Measurements from ENCODE around the gene GADL1. TPM values are rescaled to one million over a fixed set of nuclear protein-coding genes. Genes with fewer than 3 reads are reported as not detected.

The GADL1 gene
- total and polyA plus RNA-seq, 7 experiments from 2014 or later, result not detected

DNA sequence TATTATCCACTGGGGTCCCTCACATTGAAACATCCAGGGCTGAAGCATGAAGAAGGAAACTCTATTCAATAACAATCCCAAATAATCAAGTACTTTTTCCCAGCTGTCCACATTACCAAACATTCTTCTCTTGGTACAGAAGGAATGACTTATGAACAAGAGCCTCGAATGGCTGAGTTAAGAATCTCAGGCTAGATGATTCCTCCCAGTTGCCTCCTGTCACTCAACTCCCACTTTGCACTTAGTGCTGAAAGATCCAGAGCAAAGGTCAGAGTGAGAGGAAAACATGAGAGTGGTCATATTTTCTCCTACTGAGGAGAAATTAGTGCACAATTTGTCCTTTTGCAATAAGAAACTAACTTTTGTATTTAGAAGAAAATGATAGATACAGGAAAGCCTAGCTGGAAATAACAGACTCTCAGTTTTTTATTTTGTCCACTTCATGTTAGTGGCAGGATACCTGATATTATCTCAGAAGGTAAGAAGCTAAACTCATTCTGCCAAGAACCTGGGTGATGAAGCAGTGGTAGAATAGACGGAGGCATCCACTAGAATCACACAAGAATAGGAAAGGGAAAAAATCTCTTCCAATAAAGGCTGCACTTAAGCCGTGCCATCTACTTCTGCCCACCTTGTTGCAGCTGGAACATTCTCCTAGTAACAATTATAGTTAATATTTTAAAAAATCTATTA, 46.2 kb downstream of the GADL1 start:
- intact Hi-C loops (cut with micrococcal nuclease), result no loop called here
- peaks cover 0 to 2% (median 0%) of the 10 kb centered on the region in 11 donors for H3K9me3 Mint-ChIP-seq
- ATAC-seq (no peak), DNase-seq (no peak)
- POLR2A ChIA-PET, result no interaction called here
- H3K36me3 Mint-ChIP-seq, result peaks cover 0 to 3% (median 0%) of the 10 kb centered on the region in 5 donors
- H3K27ac Mint-ChIP-seq, result no peak overlapping the region
- no peaks in the 10 kb centered on the region for H3K36me3 ChIP-seq (ENCODE audit: control insufficient read depth in 2 of 3, insufficient read depth in 3 of 3, low read length in 3 of 3)
- H3K27ac ChIP-seq (ENCODE audit: low read depth, low read length), result no peak overlapping the region
- peaks cover 0 to 13% (median 0%) of the 10 kb centered on the region in 7 donors for H3K4me1 Mint-ChIP-seq
- H3K27me3 Mint-ChIP-seq, result peaks cover 0 to 5% (median 0%) of the 10 kb centered on the region in 5 donors
- H3K27me3 ChIP-seq (ENCODE audit: control insufficient read depth in 2 of 2, insufficient read depth in 2 of 2, low read length in 2 of 2), result peaks cover 0 to 2% of the 10 kb centered on the region in 2 donors
- no peaks in the 10 kb centered on the region for H3K4me1 ChIP-seq (ENCODE audit: control insufficient read depth in 2 of 2, insufficient read depth in 2 of 2, low read length in 2 of 2)
- no peak overlapping the region for H3K4me3 Mint-ChIP-seq
- CTCF ChIA-PET, result interaction anchor here (0.5 kb wide), 1 partner anchor 727 kb away, joined by 3 read pairs; no protein-coding TSS in a partner anchor
- H3K9me3 ChIP-seq (ENCODE audit: control insufficient read depth in 2 of 3, low read length in 3 of 3), result no peaks in the 10 kb centered on the region
- H3K4me3 ChIP-seq (ENCODE audit: low read length), result no peak overlapping the region

DNA sequence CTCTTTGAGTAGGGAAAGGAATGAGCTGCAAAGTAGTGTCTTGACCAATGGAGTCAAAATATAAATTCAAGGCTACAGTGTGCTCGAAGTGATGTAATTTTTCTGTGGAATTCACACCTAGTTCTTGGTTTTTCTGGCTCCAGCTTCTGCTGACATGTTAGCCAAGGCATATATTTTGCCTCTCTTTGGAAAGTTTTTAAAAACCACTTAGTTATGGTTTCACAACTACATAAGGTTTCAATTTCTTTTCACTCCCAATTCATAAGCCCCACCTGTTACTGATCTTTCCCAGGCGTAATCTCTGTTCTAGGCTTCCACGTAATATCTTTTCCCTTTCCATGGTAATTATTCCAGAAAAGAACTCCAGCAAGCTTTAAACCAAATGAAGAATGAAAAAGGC, 46.9 kb downstream of the GADL1 start:
- no peaks in the 10 kb centered on the region for H3K4me1 ChIP-seq (ENCODE audit: control insufficient read depth in 2 of 2, insufficient read depth in 2 of 2, low read length in 2 of 2)
- peaks cover 0 to 2% (median 0%) of the 10 kb centered on the region in 11 donors for H3K9me3 Mint-ChIP-seq

DNA sequence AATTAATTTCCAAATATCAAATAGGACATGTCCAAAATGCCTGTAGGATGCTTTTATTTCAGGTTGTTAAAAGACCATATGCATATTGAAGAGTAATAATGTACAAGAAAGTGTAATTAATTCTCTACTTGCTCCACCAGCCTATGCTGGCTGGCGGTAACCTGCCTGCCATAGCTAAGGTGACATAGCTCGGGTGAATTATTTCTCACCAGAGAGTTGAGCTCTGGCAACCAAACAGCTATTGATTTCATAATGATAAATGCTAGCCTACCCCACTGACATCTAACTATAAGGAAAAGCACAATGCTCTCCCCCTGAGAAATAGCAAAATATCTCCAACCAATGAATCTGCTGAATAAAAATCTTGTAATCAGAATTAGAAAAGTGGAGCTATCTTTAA, 48.9 kb downstream of the GADL1 start:
- H3K27ac ChIP-seq (ENCODE audit: low read depth, low read length), result no peak overlapping the region
- DNase-seq (no peak), ATAC-seq (no peak)
- H3K9me3 ChIP-seq (ENCODE audit: control insufficient read depth in 2 of 3, low read length in 3 of 3), result no peaks in the 10 kb centered on the region
- Mint-ChIP-seq H3K36me3 (no peaks in the 10 kb centered on the region), H3K9me3 (no peaks in the 10 kb centered on the region), H3K4me3 (no peak overlapping the region), H3K27ac (no peak overlapping the region), H3K4me1 (peaks cover 0 to 19% (median 0%) of the 10 kb centered on the region in 7 donors), H3K27me3 (peaks cover 0 to 9% (median 0%) of the 10 kb centered on the region in 5 donors)
- peaks cover 0 to 4% of the 10 kb centered on the region in 2 donors for H3K27me3 ChIP-seq (ENCODE audit: control insufficient read depth in 2 of 2, insufficient read depth in 2 of 2, low read length in 2 of 2)
- ChIA-PET POLR2A (interaction anchor here (0.5 kb wide), 1 partner anchor 1989 kb away, joined by 3 read pairs; no protein-coding TSS in a partner anchor), CTCF (no interaction called here)
- intact Hi-C loops (cut with micrococcal nuclease), result no loop called here
- no peaks in the 10 kb centered on the region for H3K4me1 ChIP-seq (ENCODE audit: control insufficient read depth in 2 of 2, insufficient read depth in 2 of 2, low read length in 2 of 2)
- no peak overlapping the region for H3K4me3 ChIP-seq (ENCODE audit: low read length)
- no peaks in the 10 kb centered on the region for H3K36me3 ChIP-seq (ENCODE audit: control insufficient read depth in 2 of 3, insufficient read depth in 3 of 3, low read length in 3 of 3)

More for the DNA sequence above, 46.9 kb downstream of the GADL1 start:
- H3K36me3 Mint-ChIP-seq, result no peaks in the 10 kb centered on the region
- Histone ChIP-seq H3K27ac (ENCODE audit: low read depth, low read length) (no peak overlapping the region), H3K9me3 (ENCODE audit: control insufficient read depth in 2 of 3, low read length in 3 of 3) (no peaks in the 10 kb centered on the region), H3K27me3 (ENCODE audit: control insufficient read depth in 2 of 2, insufficient read depth in 2 of 2, low read length in 2 of 2) (peaks cover 0 to 4% of the 10 kb centered on the region in 2 donors), H3K4me3 (ENCODE audit: low read length) (no peak overlapping the region), H3K36me3 (ENCODE audit: control insufficient read depth in 2 of 3, insufficient read depth in 3 of 3, low read length in 3 of 3) (no peaks in the 10 kb centered on the region)
- intact Hi-C loops (cut with micrococcal nuclease), result no loop called here
- no peak overlapping the region for H3K4me3 Mint-ChIP-seq
- ATAC-seq, result no peak
- H3K27me3 Mint-ChIP-seq, result peaks cover 0 to 5% (median 0%) of the 10 kb centered on the region in 5 donors
- no peak overlapping the region for H3K27ac Mint-ChIP-seq
- POLR2A ChIA-PET, result no interaction called here
- CTCF ChIA-PET, result no interaction called here
- H3K4me1 Mint-ChIP-seq, result peaks cover 0 to 13% (median 0%) of the 10 kb centered on the region in 7 donors
- DNase-seq, result no peak

DNA sequence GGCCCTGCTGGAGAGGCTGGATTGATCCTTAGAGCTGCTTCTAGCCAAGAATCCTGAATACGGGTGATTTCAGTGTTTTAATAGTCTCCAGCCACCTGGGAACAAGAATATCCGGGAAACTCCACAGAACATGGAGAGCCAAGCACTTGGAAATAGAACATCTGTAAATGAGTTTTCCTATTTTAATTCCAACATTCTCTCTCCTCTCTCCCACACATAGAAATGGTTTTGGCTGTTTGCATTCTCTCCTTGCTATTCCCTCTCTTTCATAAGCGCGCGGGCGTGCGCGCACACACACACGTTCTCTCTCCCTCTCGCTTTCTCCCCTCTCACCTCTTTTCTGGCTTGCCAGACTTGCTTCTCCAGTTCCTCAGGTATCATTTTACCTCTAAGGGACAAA, 50.6 kb downstream of the GADL1 start:
- no peak for DNase-seq
- peaks cover 0 to 13% (median 0%) of the 10 kb centered on the region in 5 donors for H3K27me3 Mint-ChIP-seq
- Histone ChIP-seq H3K4me1 (ENCODE audit: control insufficient read depth in 2 of 2, insufficient read depth in 2 of 2, low read length in 2 of 2) (no peaks in the 10 kb centered on the region), H3K9me3 (ENCODE audit: control insufficient read depth in 2 of 3, low read length in 3 of 3) (no peaks in the 10 kb centered on the region), H3K36me3 (ENCODE audit: control insufficient read depth in 2 of 3, insufficient read depth in 3 of 3, low read length in 3 of 3) (no peaks in the 10 kb centered on the region), H3K4me3 (ENCODE audit: low read length) (no peak overlapping the region), H3K27me3 (ENCODE audit: control insufficient read depth in 2 of 2, insufficient read depth in 2 of 2, low read length in 2 of 2) (peaks cover 0 to 4% of the 10 kb centered on the region in 2 donors), H3K27ac (ENCODE audit: low read depth, low read length) (no peak overlapping the region)
- peaks cover 0 to 3% (median 0%) of the 10 kb centered on the region in 5 donors for H3K36me3 Mint-ChIP-seq
- peaks cover 0 to 3% (median 0%) of the 10 kb centered on the region in 11 donors for H3K9me3 Mint-ChIP-seq
- ChIA-PET POLR2A (no interaction called here), CTCF (interaction anchor here (0.7 kb wide), 1 partner anchor 196 kb away, joined by 3 read pairs; no protein-coding TSS in a partner anchor)
- intact Hi-C loops (cut with micrococcal nuclease), result no loop called here
- H3K4me1 Mint-ChIP-seq, result peaks cover 0 to 19% (median 0%) of the 10 kb centered on the region in 7 donors
- no peak overlapping the region for H3K27ac Mint-ChIP-seq
- H3K4me3 Mint-ChIP-seq, result no peak overlapping the region
- ATAC-seq, result no peak

DNA sequence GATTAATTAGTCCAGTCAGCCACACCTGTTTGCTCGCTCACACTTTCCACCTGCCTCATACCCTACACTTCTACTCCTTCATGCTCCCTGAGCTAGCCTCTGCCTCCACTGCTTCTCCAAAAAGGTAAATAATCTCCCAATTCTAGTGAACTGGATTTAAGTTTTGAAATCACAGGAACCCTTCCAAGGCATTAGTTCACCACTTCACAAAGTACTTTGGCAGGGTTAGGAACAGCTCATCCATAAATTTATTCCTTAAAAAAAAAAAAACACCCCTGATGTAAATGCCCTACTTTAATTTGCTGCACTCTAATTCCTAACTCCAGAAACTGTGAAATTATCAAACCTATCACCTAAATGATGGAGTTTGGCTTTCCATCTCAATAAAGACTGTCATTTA, 58.3 kb downstream of the GADL1 start:
- intact Hi-C loops (cut with micrococcal nuclease), result no loop called here
- H3K27me3 ChIP-seq (ENCODE audit: control insufficient read depth in 2 of 2, insufficient read depth in 2 of 2, low read length in 2 of 2), result peaks cover 0 to 6% of the 10 kb centered on the region in 2 donors
- no peaks in the 10 kb centered on the region for H3K4me1 Mint-ChIP-seq
- H3K4me3 Mint-ChIP-seq, result no peak overlapping the region
- H3K4me1 ChIP-seq (ENCODE audit: control insufficient read depth in 2 of 2, insufficient read depth in 2 of 2, low read length in 2 of 2), result no peaks in the 10 kb centered on the region
- ChIA-PET POLR2A (no interaction called here), CTCF (no interaction called here)
- ATAC-seq (no peak), DNase-seq (no peak)
- no peak overlapping the region for H3K4me3 ChIP-seq (ENCODE audit: low read length)
- no peaks in the 10 kb centered on the region for H3K9me3 ChIP-seq (ENCODE audit: control insufficient read depth in 2 of 3, low read length in 3 of 3)
- no peaks in the 10 kb centered on the region for H3K36me3 ChIP-seq (ENCODE audit: control insufficient read depth in 2 of 3, insufficient read depth in 3 of 3, low read length in 3 of 3)
- peaks cover 0 to 3% (median 0%) of the 10 kb centered on the region in 5 donors for H3K36me3 Mint-ChIP-seq
- H3K9me3 Mint-ChIP-seq, result peaks cover 0 to 3% (median 0%) of the 10 kb centered on the region in 11 donors
- H3K27me3 Mint-ChIP-seq, result peaks cover 0 to 19% (median 7%) of the 10 kb centered on the region in 5 donors
- no peak overlapping the region for H3K27ac ChIP-seq (ENCODE audit: low read depth, low read length)
- H3K27ac Mint-ChIP-seq, result no peak overlapping the region

DNA sequence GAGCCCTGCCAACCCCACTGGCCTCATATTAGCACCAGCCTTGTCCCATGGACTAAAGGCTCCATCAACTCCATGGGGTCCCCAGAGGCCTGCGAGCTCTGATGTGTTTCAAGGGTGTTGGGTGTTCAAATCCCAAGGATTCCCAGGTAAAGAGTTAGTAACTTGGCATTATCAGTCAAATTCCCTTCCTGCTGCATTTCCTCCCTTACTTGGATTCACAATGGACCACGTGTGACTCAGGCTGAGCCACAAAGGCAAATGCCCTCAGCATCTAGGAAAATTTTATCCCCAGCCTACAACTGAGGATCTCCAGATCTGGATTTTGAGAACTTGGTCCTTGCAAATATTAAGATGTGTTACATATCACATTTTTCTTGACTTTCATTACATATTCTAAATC, 58.8 kb downstream of the GADL1 start:
- H3K4me1 Mint-ChIP-seq, result no peaks in the 10 kb centered on the region
- Histone ChIP-seq H3K27ac (ENCODE audit: low read depth, low read length) (no peak overlapping the region), H3K4me1 (ENCODE audit: control insufficient read depth in 2 of 2, insufficient read depth in 2 of 2, low read length in 2 of 2) (no peaks in the 10 kb centered on the region), H3K4me3 (ENCODE audit: low read length) (no peak overlapping the region), H3K36me3 (ENCODE audit: control insufficient read depth in 2 of 3, insufficient read depth in 3 of 3, low read length in 3 of 3) (no peaks in the 10 kb centered on the region), H3K27me3 (ENCODE audit: control insufficient read depth in 2 of 2, insufficient read depth in 2 of 2, low read length in 2 of 2) (peaks cover 0 to 6% of the 10 kb centered on the region in 2 donors), H3K9me3 (ENCODE audit: control insufficient read depth in 2 of 3, low read length in 3 of 3) (no peaks in the 10 kb centered on the region)
- H3K9me3 Mint-ChIP-seq, result peaks cover 0 to 3% (median 0%) of the 10 kb centered on the region in 11 donors
- H3K4me3 Mint-ChIP-seq, result no peak overlapping the region
- intact Hi-C loops (cut with micrococcal nuclease), result no loop called here
- DNase-seq (no peak), ATAC-seq (no peak)
- H3K36me3 Mint-ChIP-seq, result peaks cover 0 to 3% (median 0%) of the 10 kb centered on the region in 5 donors
- POLR2A ChIA-PET, result no interaction called here
- CTCF ChIA-PET, result no interaction called here
- H3K27ac Mint-ChIP-seq, result no peak overlapping the region
- H3K27me3 Mint-ChIP-seq, result peaks cover 0 to 19% (median 8%) of the 10 kb centered on the region in 5 donors

All from naive thymus-derived CD4-positive, alpha-beta T cell (primary cell).